GM12801 (cell line): ENCODE data around the gene RHOJ.

Experiments
- CTCF ChIP-seq: IDR thresholded peaks from one replicate; pipeline ENCODE4 v1.5.1; 2011; ENCODE audit warnings: control low read depth; ENCODE audit not compliant: insufficient read length; ENCODE audit errors: extremely low read depth

RHOJ gene

GRCh38 chr14:63209160-63209559 is 4.9 kb downstream of the RHOJ start:
- no peak for TF ChIP-seq CTCF

- no peak for TF ChIP-seq CTCF
Measured at GRCh38 chr14:63210812-63211211, 6.6 kb downstream of the RHOJ start.

- no peak for TF ChIP-seq CTCF
Measured at GRCh38 chr14:63212209-63212608, 8.0 kb downstream of the RHOJ start.

- no peak for TF ChIP-seq CTCF
Measured at GRCh38 chr14:63212776-63213500, 8.7 kb downstream of the RHOJ start.

- no peak for TF ChIP-seq CTCF
Measured at GRCh38 chr14:63214417-63215196, 10.4 kb downstream of the RHOJ start.

- TF ChIP-seq CTCF: no peak
Measured at GRCh38 chr14:63220526-63220925, 16.3 kb downstream of the RHOJ start.

GRCh38 chr14:63223596-63223995 is 19.4 kb downstream of the RHOJ start:
- TF ChIP-seq CTCF: no peak
